ENCODE measurements around the gene SLC39A11. TPM values are rescaled to one million over a fixed set of nuclear protein-coding genes. Genes with fewer than 3 reads are reported as not detected.

The SLC39A11 gene
- total and polyA plus RNA-seq, 2 donors (not counting 1 experiment from before 2014, with no cell fraction given), result 12.7 to 27.4 TPM

DNA sequence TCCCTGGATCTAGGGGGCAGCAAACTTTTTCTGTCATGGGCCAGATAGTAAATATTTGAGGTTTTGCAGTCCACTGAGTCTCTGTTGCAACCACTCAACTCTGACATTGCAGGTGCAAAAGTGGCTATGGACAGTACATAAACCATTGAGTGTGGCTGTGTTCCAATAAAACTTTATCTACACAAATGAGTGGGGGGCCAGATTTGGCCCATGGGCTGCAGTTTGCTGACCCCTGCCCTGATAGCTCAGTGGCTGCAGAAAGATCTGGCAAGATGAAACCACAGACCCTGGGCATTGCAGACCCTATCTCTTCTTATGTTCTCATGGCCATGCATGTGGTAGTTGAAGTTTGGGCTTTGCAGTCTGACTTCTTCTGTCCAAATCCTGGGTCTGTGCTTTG is 440.5 kb downstream of the SLC39A11 start:
- Histone ChIP-seq H3K9me3 (ENCODE audit: control insufficient read depth, insufficient read depth, low read depth, low read length) (no peaks in the 10 kb centered on the region), H3K4me2 (ENCODE audit: extremely low read depth, insufficient read depth, low read length) (no peak overlapping the region), H3K79me2 (ENCODE audit: control insufficient read depth, insufficient read depth, low read length) (no peaks in the 10 kb centered on the region), H3K27me3 (ENCODE audit: control insufficient read depth, insufficient read depth, low read length) (no peaks in the 10 kb centered on the region), H3K36me3 (ENCODE audit: control insufficient read depth, insufficient read depth, low read length) (no peaks in the 10 kb centered on the region), H2AFZ (ENCODE audit: low read length) (no peak overlapping the region), H4K20me1 (ENCODE audit: control insufficient read depth, extremely low read depth, insufficient read depth, low read length) (no peaks in the 10 kb centered on the region), H3K9ac (ENCODE audit: insufficient read depth, low read length) (no peak overlapping the region), H3K4me3 (replicated peaks in 1 of 4; ENCODE audit: control extremely low read depth in 1 of 4, insufficient read depth in 1 of 4, low read depth in 3 of 4, low read length in 4 of 4) (no peak overlapping the region), H3K27ac (ENCODE audit: insufficient read depth, low read length) (no peak overlapping the region), H3K4me1 (ENCODE audit: control insufficient read depth, extremely low read depth, insufficient read depth, low read length) (no peaks in the 10 kb centered on the region)
- TF ChIP-seq EZH2 (IDR thresholded peaks at IDR 0.05; ENCODE audit: low read length, missing control alignments) (no peak), CTCF (conservative IDR thresholded peaks at IDR 0.05 in 1 of 2, IDR thresholded peaks at IDR 0.05 in 1 of 2; ENCODE audit: low read depth in 1 of 2, low read length in 2 of 2) (no peak)
- DNase-seq (ENCODE audit: low read depth in 2 of 2), result no peak

DNA sequence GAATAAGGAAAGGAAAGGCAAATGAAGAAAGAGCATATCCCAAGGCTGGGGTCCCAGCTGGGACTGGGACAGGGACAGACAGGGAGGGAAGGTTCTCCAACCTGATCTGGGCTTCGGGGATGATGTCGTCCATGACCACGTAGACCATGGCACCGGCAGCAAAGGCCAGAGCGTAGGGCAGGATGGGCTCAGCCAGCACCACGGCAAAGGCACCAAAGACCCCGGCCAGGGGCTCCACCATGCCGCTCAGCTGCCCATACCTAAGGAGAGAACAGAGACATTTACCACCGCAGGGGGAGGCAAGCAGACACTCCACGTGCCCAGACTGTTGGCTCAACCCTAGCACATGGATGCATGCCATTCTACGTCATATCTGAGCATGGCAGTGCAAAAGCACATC is 443.8 kb downstream of the SLC39A11 start:
- DNase-seq (ENCODE audit: low read depth in 2 of 2), result no peak
- H3K36me3 ChIP-seq (ENCODE audit: control insufficient read depth, insufficient read depth, low read length), result no peaks in the 10 kb centered on the region
- no peaks in the 10 kb centered on the region for H3K4me1 ChIP-seq (ENCODE audit: control insufficient read depth, extremely low read depth, insufficient read depth, low read length)
- H3K4me2 ChIP-seq (ENCODE audit: extremely low read depth, insufficient read depth, low read length), result no peak overlapping the region
- H2AFZ ChIP-seq (ENCODE audit: low read length), result no peak overlapping the region
- H3K27ac ChIP-seq (ENCODE audit: insufficient read depth, low read length), result no peak overlapping the region
- no peaks in the 10 kb centered on the region for H3K9me3 ChIP-seq (ENCODE audit: control insufficient read depth, insufficient read depth, low read depth, low read length)
- no peak for TF ChIP-seq EZH2 (IDR thresholded peaks at IDR 0.05; ENCODE audit: low read length, missing control alignments)
- TF ChIP-seq CTCF (conservative IDR thresholded peaks at IDR 0.05 in 1 of 2, IDR thresholded peaks at IDR 0.05 in 1 of 2; ENCODE audit: low read depth in 1 of 2, low read length in 2 of 2), result no peak
- no peaks in the 10 kb centered on the region for H3K79me2 ChIP-seq (ENCODE audit: control insufficient read depth, insufficient read depth, low read length)
- H4K20me1 ChIP-seq (ENCODE audit: control insufficient read depth, extremely low read depth, insufficient read depth, low read length), result no peaks in the 10 kb centered on the region
- no peaks in the 10 kb centered on the region for H3K27me3 ChIP-seq (ENCODE audit: control insufficient read depth, insufficient read depth, low read length)
- no peak overlapping the region for H3K4me3 ChIP-seq (replicated peaks in 1 of 4; ENCODE audit: control extremely low read depth in 1 of 4, insufficient read depth in 1 of 4, low read depth in 3 of 4, low read length in 4 of 4)
- no peak overlapping the region for H3K9ac ChIP-seq (ENCODE audit: insufficient read depth, low read length)

DNA sequence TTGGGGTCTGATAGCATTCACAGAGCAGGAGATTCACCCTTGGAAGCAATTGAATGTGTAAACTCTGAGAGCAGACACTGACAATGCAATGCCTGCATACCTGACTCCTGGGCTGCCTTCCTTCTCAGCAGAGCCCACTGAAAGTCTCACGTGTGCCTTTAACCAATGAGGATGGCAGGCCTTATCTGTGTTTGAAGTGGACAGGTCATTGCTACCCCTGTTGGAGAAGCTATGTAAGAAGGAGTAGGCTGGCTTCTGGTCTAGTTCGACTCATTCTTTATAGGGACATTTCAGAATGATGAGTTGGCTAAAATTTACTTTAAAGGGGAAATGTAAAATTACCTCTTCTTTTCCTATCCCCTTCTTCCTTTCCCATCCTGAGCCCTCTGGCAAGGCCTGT is 446.3 kb downstream of the SLC39A11 start:
- no peak overlapping the region for H3K27ac ChIP-seq (ENCODE audit: insufficient read depth, low read length)
- H3K4me1 ChIP-seq (ENCODE audit: control insufficient read depth, extremely low read depth, insufficient read depth, low read length), result no peaks in the 10 kb centered on the region
- no peaks in the 10 kb centered on the region for H4K20me1 ChIP-seq (ENCODE audit: control insufficient read depth, extremely low read depth, insufficient read depth, low read length)
- H3K79me2 ChIP-seq (ENCODE audit: control insufficient read depth, insufficient read depth, low read length), result no peaks in the 10 kb centered on the region
- H3K4me3 ChIP-seq (replicated peaks in 1 of 4; ENCODE audit: control extremely low read depth in 1 of 4, insufficient read depth in 1 of 4, low read depth in 3 of 4, low read length in 4 of 4), result no peak overlapping the region
- no peak for TF ChIP-seq CTCF (conservative IDR thresholded peaks at IDR 0.05 in 1 of 2, IDR thresholded peaks at IDR 0.05 in 1 of 2; ENCODE audit: low read depth in 1 of 2, low read length in 2 of 2)
- no peak for TF ChIP-seq EZH2 (IDR thresholded peaks at IDR 0.05; ENCODE audit: low read length, missing control alignments)
- no peak for DNase-seq (ENCODE audit: low read depth in 2 of 2)
- H3K9ac ChIP-seq (ENCODE audit: insufficient read depth, low read length), result no peak overlapping the region
- no peak overlapping the region for H3K4me2 ChIP-seq (ENCODE audit: extremely low read depth, insufficient read depth, low read length)
- H2AFZ ChIP-seq (ENCODE audit: low read length), result no peak overlapping the region
- no peaks in the 10 kb centered on the region for H3K27me3 ChIP-seq (ENCODE audit: control insufficient read depth, insufficient read depth, low read length)
- no peaks in the 10 kb centered on the region for H3K9me3 ChIP-seq (ENCODE audit: control insufficient read depth, insufficient read depth, low read depth, low read length)
- no peaks in the 10 kb centered on the region for H3K36me3 ChIP-seq (ENCODE audit: control insufficient read depth, insufficient read depth, low read length)

Data from fibroblast of lung (primary cell).